ENCODE measurements around the gene SCD5.

Gene SCD5

DNA sequence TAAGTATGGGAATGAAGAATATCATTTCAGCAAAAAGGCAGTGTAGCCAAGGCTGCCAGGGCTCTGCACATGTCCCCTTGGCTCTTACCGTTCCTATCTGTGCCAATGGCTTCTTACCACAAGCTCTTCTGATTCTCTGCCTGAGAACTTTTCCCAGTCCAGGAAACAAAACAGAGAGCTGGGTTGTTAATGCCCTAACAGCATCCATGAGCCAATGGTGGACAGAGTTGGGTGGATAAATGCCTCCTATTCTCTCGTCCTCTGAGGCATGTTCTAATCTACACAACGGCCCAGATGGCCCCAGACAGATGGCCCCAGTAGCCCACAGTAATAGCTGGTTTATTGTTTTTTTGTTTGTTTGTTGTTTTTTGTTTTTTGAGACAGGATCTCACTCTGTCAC lies 28.0 kb downstream of the SCD5 start:
- TF ChIP-seq REST (IDR thresholded peaks at IDR 0.05; ENCODE audit: insufficient read depth in 1 of 2, low read depth in 2 of 2, low read length in 2 of 2) = no peak
- no peak for TF ChIP-seq POLR2AphosphoS5 (IDR thresholded peaks at IDR 0.05; ENCODE audit: low read depth, low read length)
- TF ChIP-seq SIN3A (IDR thresholded peaks at IDR 0.05; ENCODE audit: borderline replicate concordance, insufficient read depth, low read length) = no peak
- TF ChIP-seq FOXP2 (optimal IDR thresholded peaks at IDR 0.05; ENCODE audit: borderline replicate concordance, extremely low read depth, extremely low read length, insufficient read depth) = no peak
- TF ChIP-seq TAF1 (IDR thresholded peaks at IDR 0.05; ENCODE audit: borderline replicate concordance, insufficient read depth, low read length) = no peak

GRCh38 chr4:82765134-82765533 lies 33.5 kb downstream of the SCD5 start:
- TF ChIP-seq SIN3A (IDR thresholded peaks at IDR 0.05; ENCODE audit: borderline replicate concordance, insufficient read depth, low read length) = no peak

DNA sequence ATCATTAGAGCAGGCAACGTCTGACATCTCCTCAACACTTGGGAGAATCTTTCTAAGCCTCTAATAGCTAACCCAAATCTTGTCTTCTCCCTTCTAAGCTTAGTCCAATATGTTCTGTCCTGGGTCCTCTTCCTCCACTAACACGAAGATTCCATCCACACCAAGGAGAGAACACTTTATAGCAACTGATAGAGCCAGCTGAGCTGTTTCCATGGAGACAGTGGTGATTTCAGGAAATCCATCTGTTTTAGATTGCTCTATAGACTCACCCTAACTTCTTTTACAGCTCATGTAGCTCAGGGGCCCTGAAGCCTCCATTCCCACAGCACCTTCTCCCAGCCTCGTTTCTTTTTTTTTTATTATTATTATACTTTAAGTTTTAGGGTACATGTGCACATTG lies 37.4 kb downstream of the SCD5 start:
- TF ChIP-seq REST (IDR thresholded peaks at IDR 0.05; ENCODE audit: insufficient read depth in 1 of 2, low read depth in 2 of 2, low read length in 2 of 2) = no peak
- no peak for TF ChIP-seq FOXP2 (optimal IDR thresholded peaks at IDR 0.05; ENCODE audit: borderline replicate concordance, extremely low read depth, extremely low read length, insufficient read depth)

DNA sequence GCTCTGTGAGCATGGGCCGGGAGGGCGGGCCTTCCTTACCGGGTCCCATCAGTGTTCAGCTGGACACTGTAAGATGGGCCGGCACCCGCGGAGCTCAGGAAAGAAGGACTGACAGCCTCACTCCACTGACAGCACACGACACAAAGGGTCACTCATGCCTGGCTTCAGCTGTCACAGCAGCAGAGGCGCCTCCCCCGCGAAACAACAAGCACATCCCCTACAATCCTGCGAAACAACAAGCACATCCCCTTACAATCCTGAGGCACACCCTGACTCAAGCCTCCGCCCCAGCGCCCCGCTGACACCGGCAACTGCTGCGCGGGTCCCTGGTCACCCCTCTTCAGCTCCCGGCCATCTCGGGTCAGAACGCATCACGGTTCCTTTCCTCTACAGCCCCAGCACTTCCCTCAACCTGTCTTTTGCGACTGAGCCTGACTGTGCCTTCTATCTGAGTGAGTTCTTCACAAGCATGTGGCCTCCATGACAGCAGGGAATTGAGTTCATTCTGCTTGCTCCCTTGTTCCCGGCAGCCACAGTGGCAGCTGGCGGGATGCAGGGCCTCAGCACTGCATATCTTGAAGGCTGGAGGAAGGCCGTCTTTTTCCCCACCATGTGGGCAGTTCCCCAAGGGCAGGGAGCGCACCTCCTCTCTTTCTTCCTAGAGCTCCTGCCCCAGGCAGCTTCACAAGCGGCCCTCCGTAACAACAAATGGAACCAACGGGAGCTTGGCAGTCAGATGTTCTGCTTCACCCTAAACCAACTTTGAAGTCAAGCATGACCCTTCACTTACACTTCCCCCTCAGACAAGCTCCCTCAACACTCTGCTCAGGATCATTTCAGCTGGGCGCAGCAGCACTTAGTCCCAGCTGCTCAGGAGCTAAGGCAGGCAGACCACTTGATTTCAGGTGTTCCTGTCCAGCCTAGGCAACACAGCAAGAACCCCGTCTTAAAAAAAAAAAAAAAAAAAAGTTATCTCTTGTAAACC lies 39.6 kb downstream of the SCD5 start:
- no peak for TF ChIP-seq REST (IDR thresholded peaks at IDR 0.05; ENCODE audit: insufficient read depth in 1 of 2, low read depth in 2 of 2, low read length in 2 of 2)
- TF ChIP-seq SIN3A (IDR thresholded peaks at IDR 0.05; ENCODE audit: borderline replicate concordance, insufficient read depth, low read length) = no peak
- no peak for TF ChIP-seq POLR2AphosphoS5 (IDR thresholded peaks at IDR 0.05; ENCODE audit: low read depth, low read length)
- TF ChIP-seq FOXP2 (optimal IDR thresholded peaks at IDR 0.05; ENCODE audit: borderline replicate concordance, extremely low read depth, extremely low read length, insufficient read depth) = no peak
- no peak for TF ChIP-seq TAF1 (IDR thresholded peaks at IDR 0.05; ENCODE audit: borderline replicate concordance, insufficient read depth, low read length)

DNA sequence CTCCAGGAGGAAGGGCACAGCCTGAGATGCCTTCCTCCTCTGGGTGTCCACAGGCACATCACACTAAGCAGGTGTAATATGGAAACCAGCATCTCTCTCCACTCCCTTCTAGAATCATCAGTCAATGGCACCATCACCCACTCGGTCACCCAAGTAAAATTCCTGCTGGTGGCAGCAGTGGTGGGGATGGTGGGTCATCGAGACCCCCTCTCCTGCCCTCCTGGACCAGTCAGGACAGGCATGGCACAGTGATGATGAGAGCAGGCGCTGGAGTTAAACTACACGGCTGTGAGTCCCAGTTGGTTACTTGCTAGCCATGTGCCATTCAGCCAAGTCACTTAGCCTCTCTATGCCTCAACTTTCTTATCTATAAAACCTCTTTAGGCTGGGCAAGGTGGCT lies 42.5 kb downstream of the SCD5 start:
- TF ChIP-seq SIN3A (IDR thresholded peaks at IDR 0.05; ENCODE audit: borderline replicate concordance, insufficient read depth, low read length) = no peak
- TF ChIP-seq POLR2AphosphoS5 (IDR thresholded peaks at IDR 0.05; ENCODE audit: low read depth, low read length) = no peak
- TF ChIP-seq TAF1 (IDR thresholded peaks at IDR 0.05; ENCODE audit: borderline replicate concordance, insufficient read depth, low read length) = no peak
- TF ChIP-seq REST (IDR thresholded peaks at IDR 0.05; ENCODE audit: insufficient read depth in 1 of 2, low read depth in 2 of 2, low read length in 2 of 2) = no peak
- TF ChIP-seq FOXP2 (optimal IDR thresholded peaks at IDR 0.05; ENCODE audit: borderline replicate concordance, extremely low read depth, extremely low read length, insufficient read depth) = no peak

Data from PFSK-1 (cell line).